ENCODE measurements around the gene TNFAIP8. TPM values are rescaled to one million over a fixed set of nuclear protein-coding genes. Genes with fewer than 3 reads are reported as not detected.

TNFAIP8 gene
- total and polyA plus RNA-seq, 2 of the 13 experiments (the other 11 are each of a cell fraction or from before 2014, with no cell fraction given) = 6.4 to 11.2 TPM

- TF ChIP-seq JDP2 (CRISPR knock-in tag; IDR thresholded peaks at IDR 0.05; ENCODE audit: borderline replicate concordance) = no peak
- no peak for TF ChIP-seq HDAC1 (CRISPR knock-in tag; IDR thresholded peaks at IDR 0.05)
- peak; percentile 64; the same call in 1 of the 2 replicates for TF ChIP-seq HNF1B (CRISPR knock-in tag; IDR thresholded peaks at IDR 0.05)
- TF ChIP-seq ZFP91 (CRISPR knock-in tag; IDR thresholded peaks at IDR 0.05; ENCODE audit: borderline replicate concordance) = peak; percentile 52; the same call in 1 of the 2 replicates
- TF ChIP-seq CTCF (CRISPR knock-in tag; IDR thresholded peaks at IDR 0.05) = peak; percentile 51
- TF ChIP-seq KAT8 (CRISPR knock-in tag; IDR thresholded peaks at IDR 0.05) = no peak
- no peak for TF ChIP-seq RBAK (CRISPR knock-in tag; IDR thresholded peaks at IDR 0.05)
- TF ChIP-seq ZFX (CRISPR knock-in tag; IDR thresholded peaks at IDR 0.05; ENCODE audit: low read depth) = no peak
- no peak for TF ChIP-seq ZNF605 (CRISPR knock-in tag; IDR thresholded peaks at IDR 0.05)
- TF ChIP-seq ZNF468 (CRISPR knock-in tag; IDR thresholded peaks at IDR 0.05) = no peak
- TF ChIP-seq CEBPG (CRISPR knock-in tag; IDR thresholded peaks at IDR 0.05) = peak; percentile 53; the same call in 1 of the 2 replicates
- no peak for TF ChIP-seq ZNF121 (CRISPR knock-in tag; IDR thresholded peaks at IDR 0.05)
- no peak for TF ChIP-seq ZNF441 (CRISPR knock-in tag; IDR thresholded peaks at IDR 0.05; ENCODE audit: borderline replicate concordance)
- peak; percentile 55; the same call in 1 of the 2 replicates for TF ChIP-seq MYPOP (CRISPR knock-in tag; IDR thresholded peaks at IDR 0.05)
- TF ChIP-seq NBN (conservative IDR thresholded peaks at IDR 0.05) = no peak
- peak; percentile 61 for TF ChIP-seq FOXP4 (CRISPR knock-in tag; IDR thresholded peaks at IDR 0.05)
- 0 out of 2 replicates have a peak, but pooled peaks have one; percentile 17 for TF ChIP-seq REPIN1 (CRISPR knock-in tag; IDR thresholded peaks at IDR 0.05; ENCODE audit: borderline replicate concordance, low read depth)
- TF ChIP-seq ZFP36L1 (CRISPR knock-in tag; IDR thresholded peaks at IDR 0.05) = no peak
- no peak for TF ChIP-seq SIN3A (IDR thresholded peaks at IDR 0.05; ENCODE audit: borderline replicate concordance, low read depth, low read length)
- 0 out of 2 replicates have a peak, but pooled peaks have one; percentile 49 for TF ChIP-seq BCL3 (CRISPR knock-in tag; IDR thresholded peaks at IDR 0.05)
Observed at GRCh38 chr5:119439140-119439631, 83.4 kb downstream of the TNFAIP8 start (continued).

Measured in HepG2 (cell line).